ENCODE results near the gene ARHGEF38.

GRCh38 chr4:105543346-105543745, 9.1 kb upstream of the ARHGEF38 start:
- TF ChIP-seq RXRA (IDR thresholded peaks at IDR 0.05), result no peak
- TF ChIP-seq ZBTB33 (IDR thresholded peaks at IDR 0.05), result no peak
- TF ChIP-seq CTCF (IDR thresholded peaks at IDR 0.05; ENCODE audit: low read depth, low read length, missing input control), result no peak
- TF ChIP-seq RAD21 (IDR thresholded peaks at IDR 0.05), result no peak

Data from liver (tissue), 3 donors.